Posterior cingulate gyrus (tissue), 11 donors: ENCODE data around the gene LRRC4C.

Source experiments
- DNase-seq, 10 donors: peaks; one replicate each; pipeline versions ENCODE4 v3.0.0 to v3.0.0-alpha.2; 2020 to 2021; ENCODE audit warnings: mixed read lengths in 3 of 10
- intact Hi-C: fragments of 100-400 bp; cut with DNase I; formaldehyde crosslinking; loops from one replicate; pipeline ENCODE4 v1.15.1; 2023

LRRC4C gene

DNA sequence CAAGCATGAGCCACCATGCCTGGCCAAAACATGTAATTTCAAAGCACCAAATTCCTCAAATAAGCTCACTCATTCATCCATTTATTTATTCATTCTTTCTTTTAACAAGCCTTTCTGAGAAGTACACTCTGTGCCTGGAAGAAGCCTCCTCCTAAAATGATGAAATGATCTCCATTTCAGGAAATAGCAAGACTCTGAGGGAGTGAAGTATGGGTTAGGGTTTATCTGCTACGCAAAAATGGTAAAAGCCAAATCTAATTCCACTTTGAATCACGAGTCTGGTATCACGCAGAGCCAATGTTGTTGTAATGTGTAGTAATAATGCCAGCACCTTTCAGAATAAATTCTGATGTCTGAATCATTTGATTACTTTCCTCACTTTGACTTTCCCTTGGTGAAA, 1041.8 kb downstream of the LRRC4C start:
- intact Hi-C loops: no loop called here

DNA sequence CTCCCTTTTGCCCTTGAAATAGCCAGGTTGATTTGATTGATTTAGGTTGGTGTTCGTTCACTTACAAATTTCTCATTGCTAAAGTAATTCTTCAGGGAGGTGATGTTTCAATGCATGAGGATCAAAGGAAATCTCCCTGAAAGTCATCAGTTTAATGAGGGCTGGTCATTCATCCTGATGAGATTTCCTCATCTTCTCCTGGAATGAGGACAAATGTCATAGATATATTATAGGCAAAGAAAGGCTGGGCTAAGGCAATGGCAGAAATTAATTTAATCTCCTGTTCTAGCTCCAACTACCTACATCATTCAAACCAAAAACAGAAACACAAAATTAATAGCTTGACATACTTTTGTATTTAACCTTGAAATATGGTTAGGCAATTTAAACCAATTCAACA, 1052.1 kb downstream of the LRRC4C start:
- intact Hi-C loops: loop anchor here (10.0 kb wide), 1 partner anchor 103 kb away; no protein-coding TSS in a partner anchor
- DNase-seq: no peak

More for the DNA sequence above, 1041.8 kb downstream of the LRRC4C start:
- DNase-seq: no peak

DNA sequence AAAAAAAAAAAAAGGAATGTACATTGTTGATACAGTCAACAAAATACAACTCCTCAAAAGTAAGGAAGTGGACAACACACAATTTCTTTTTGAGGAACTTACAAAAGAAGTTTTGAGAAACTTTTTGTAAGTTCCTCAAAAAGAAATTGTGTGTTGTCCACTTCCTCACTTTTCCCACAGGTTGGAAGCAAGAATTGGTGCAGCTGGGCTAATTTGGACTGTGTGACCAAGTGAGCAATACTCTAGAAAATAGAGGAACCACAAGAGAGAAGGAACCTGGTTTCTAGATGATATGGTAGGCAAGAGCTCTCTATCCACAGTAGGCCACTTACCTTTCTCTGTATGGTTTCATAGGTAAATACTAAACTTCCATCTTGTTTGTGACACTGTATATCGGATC, 1053.8 kb downstream of the LRRC4C start:
- intact Hi-C loops: loop anchor here (10.0 kb wide), 1 partner anchor 101 kb away; no protein-coding TSS in a partner anchor
- DNase-seq: no peak

DNA sequence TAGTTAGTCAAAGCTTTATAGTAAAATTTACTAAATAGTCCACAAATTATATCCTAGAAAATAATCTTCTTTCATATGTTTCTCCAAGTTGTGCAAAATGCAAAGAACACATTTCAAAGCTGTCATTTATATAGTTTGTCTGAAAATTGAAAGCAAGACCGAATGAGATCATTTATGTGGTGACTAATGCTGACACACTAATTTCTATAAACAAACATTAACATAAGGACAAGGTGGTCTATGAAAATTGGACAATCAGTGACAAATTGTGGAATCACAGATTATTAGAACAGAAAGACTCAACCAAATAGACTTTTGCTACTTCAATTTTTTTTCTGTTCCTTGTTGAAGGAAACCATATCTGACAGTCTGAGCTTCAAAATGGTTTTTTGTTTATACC, 1056.1 kb downstream of the LRRC4C start:
- intact Hi-C loops: loop anchor here (10.0 kb wide), 1 partner anchor 99 kb away; no protein-coding TSS in a partner anchor
- no peak for DNase-seq

DNA sequence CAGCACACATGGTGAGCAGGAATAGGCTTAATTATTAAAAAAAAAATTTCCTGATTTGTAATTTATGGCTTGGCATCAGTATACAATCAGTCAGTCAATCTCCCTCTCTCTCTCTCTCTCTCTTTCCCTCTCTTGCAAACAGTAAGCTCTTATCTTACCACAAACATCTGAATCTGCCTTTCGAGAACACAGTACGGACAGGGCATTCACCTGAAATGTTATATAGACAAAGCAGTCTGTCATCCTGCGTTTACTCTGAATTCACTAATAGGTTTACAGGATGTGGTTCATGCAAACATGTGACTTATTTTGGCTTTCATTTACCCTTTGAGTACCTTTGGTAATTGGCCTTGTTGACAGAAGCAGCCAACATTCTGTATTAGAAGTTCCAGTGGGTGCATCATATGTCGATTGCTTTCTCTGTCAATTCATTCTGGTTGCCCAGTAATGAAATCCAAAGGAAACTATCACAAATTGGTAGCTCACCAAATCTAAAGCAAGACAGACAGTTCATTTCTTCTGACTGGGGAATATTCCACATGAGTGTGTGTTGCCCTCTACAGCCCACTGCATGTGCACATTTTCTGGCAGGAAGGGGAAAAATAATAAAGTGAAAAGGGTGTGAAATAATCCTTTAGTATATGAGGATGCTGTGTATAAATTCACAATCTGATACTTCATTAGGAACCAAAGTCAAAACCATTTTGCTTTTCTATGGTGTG, 1058.2 kb downstream of the LRRC4C start:
- DNase-seq: no peak
- intact Hi-C loops: loop anchor here (10.0 kb wide), 1 partner anchor 96 kb away; no protein-coding TSS in a partner anchor

DNA sequence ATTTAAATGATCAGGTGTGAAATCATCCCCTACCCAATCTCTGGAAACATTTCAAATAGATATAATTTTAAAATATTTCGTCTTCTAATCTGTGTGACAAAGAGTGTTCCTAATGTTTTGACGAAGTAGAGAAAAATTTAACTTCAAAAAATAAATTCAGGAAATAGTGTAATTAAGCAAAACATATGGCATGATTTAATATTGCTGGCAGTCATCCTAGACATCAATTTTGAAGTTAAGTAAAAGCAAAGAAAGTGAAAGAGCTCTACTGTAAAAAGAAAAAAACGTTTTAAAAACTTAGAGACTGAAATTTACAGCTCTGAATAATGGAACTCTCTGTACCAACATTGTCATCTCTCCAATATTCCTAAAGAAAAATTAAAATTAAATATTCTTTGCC, 1062.3 kb downstream of the LRRC4C start:
- intact Hi-C loops: no loop called here
- DNase-seq: no peak

DNA sequence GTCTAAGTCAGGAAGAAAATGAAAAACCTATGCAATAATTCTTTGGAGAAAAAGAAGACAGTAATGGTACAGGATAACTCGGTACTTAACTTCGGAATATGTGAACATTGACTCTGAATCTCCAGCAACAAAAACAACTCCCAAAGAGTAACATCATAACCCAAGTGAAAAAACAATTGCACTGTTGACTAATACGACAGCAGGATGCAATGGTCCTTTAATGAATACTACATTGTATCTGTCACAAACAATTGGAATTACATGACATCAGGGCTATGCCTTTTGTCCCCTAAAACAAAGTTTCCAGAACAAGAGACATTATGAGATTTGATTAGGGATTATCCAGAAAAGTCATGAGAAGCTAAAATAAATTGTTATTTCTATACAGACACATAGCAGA, 1065.9 kb downstream of the LRRC4C start:
- intact Hi-C loops: no loop called here
- DNase-seq: no peak

DNA sequence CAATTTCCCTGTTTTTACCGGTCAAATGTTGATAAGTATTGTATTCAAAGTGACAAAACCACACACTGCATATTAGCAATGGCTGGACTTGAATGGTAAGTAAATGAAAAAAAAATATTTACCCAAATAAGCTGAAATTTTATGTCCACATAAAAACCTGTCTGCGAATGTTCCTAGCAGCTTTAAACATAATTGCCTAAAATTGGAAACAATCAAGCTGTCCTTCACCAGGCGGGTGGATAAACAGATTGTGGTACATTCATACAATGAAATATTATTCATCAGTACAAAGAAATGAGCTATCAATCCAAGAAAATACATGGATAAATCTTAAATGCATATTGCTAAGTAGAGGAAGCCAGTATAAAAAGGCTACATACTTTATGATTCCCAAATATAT, 1067.8 kb downstream of the LRRC4C start:
- intact Hi-C loops: no loop called here
- no peak for DNase-seq

DNA sequence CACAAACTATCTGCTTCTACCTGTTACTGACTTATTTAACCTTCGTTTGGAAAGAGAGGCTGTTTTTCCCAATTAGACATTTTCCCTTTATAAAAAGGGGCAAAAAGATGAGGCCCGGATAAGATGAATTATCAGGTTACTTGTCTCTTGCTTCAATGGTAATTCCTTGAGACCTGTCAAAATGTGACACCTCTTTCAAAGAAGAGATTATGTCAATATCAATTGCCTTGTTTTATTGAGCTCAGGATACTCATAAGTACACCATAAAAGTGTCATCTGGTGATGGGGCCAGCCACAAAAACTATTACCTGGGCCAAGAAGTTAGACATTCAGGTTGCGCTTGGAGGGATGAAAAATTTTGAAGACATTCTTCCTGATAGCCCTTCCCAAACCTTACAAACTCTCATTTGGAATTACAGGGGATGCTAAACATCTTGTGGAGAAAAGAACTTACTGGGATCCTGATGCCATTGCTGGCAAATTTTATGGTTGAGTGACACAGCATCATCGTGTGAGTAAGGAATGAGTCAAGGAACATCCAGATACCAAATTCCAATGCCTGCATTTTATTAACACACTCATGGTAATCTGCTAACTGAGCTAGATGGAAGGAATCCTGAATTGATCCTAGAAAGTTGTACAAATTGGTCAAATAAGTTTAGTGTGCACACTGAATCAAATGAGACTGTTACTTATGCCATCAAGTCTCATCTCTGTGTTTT, 1071.2 kb downstream of the LRRC4C start:
- no peak for DNase-seq
- intact Hi-C loops: no loop called here

DNA sequence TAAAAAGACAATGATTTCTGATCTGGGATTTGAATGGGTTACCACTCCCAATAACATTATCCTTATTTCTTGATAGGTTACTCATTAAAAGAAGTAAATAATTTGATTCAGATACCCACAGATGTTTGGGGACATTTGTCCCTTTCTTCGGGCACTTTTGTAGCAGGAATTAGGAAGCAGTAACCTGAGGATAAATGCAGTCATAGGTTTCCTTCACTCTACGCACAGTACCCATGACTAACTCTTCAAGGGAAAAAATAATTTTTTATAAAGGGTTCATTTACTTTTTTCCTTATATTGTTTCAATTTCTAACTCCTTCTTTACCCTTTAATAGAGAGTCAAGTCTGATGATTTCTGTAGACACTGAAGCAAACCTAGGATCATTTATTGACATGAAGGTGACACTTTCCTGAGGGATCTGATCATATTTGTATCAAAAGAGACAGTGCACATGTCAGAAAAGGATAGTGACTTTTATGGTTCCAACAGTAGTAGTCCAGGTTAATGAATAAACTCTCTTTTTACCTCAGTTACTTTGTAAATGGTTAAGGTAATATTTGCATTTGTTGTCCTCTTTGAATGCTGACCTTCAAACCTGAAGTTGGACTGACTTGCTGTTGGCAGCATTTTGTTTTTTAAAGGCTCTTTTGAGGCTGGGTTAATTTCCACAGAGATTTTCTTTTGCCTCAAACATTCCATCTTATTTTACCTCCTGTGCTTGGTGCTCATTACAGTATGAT, 1072.0 kb downstream of the LRRC4C start:
- intact Hi-C loops: no loop called here
- DNase-seq: no peak

DNA sequence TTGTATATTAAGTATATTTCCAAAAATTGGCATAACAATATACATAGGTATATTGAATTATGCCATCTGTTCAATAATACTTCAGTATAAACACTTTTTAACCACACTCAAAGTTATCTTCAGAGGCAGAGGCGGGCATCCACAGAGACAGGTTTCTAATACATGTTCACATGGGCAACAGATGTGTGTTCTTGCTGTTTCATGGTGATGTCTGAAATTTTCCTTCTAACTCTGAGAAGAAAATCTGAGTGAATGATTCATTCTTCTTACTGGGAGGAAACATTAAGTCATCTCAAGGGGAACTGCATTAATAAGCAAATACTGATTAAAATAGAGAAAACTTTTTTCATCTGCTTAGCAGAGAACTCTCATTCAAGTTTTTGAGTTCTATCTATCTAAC, 1074.5 kb downstream of the LRRC4C start:
- DNase-seq: no peak
- intact Hi-C loops: no loop called here

DNA sequence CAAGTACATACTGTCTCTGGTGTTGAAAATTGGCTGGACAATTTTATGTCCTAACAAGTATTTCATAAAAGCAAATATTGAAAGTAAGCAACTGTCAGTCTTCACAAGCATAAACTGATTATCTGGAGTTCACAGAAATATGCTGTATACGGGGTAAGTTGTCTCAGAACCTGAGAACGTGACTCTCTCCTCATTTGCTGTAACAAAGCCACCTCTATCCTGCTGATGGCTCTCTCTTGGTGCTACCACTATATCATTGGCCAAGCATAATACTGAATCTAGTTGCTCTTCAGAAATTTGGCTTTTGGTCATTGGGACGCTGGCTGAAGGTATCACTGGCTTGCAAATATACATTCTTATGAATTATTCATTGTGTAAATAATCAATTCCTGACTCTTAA, 1078.0 kb downstream of the LRRC4C start:
- intact Hi-C loops: no loop called here
- no peak for DNase-seq

DNA sequence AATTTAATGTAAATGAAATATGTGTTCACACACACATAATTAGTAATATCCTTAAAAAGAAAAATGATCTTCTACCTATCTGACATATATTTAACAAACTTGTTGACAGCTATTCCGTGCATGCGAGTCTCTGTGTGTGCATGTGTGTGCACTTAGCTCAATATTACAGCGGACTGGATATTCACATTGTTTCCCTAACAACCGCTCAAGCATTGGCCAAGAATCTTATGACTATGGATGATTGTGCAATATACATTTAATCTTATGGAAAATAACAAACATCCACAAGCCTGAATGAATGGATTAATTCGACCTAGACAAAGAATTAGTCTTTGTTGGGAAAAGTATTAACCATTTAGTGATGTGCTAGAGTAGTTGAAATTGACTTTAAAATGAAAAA, 1078.6 kb downstream of the LRRC4C start:
- intact Hi-C loops: no loop called here
- DNase-seq: no peak

DNA sequence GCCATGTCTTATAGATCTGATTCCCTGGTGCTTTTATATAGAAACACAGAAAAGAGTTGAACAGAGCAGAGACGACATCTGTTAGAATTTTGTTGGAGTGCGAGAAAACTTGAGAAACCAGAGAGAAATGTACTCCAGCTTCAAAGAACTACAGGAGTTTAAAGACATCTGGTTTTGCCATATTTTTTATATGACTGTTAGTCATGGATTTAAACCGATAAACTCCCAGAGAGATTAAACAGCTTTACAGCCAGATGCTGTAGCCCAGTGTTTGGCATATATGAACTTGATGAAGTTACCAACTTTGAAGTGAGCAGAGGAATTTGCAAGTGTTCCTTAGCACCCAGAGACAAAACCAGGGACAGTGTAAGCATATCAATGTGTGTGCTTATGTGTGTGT, 1083.1 kb downstream of the LRRC4C start:
- intact Hi-C loops: no loop called here
- no peak for DNase-seq

DNA sequence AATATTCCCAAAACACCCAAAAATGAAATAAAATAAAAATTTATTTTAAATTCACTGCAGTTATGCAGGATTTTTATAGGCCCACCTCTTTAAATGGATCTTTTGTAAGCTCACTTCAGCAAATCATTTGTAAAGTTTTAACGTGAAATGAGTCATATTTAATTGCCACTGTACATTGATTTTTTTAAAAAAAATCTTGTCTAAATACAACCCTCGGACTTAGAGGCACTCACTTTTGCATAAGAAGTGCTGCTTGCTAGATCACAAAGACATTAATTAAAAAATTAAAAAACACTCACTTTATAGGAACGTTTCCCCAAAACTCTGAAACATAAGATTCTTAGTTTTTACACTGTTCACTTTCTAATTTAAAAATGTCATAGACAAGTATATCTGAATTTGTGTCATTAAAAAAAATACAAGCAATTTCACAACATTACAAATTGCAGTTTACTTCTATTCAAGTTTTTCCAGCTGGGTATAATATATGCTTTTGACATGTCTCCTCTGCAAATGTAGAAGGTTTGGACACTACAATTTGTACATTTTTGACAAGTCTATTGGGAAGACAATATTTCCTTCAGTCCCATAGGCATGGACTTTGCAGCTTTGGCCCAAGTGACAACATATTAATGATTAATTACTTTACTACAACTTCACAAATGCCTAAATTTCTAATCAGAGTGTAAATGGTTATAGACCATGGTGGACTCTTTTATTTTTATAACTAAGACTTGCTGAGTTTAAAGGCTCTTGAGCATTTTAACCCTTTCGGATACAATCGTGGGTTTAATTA, 1088.4 kb downstream of the LRRC4C start:
- DNase-seq: no peak
- intact Hi-C loops: no loop called here

DNA sequence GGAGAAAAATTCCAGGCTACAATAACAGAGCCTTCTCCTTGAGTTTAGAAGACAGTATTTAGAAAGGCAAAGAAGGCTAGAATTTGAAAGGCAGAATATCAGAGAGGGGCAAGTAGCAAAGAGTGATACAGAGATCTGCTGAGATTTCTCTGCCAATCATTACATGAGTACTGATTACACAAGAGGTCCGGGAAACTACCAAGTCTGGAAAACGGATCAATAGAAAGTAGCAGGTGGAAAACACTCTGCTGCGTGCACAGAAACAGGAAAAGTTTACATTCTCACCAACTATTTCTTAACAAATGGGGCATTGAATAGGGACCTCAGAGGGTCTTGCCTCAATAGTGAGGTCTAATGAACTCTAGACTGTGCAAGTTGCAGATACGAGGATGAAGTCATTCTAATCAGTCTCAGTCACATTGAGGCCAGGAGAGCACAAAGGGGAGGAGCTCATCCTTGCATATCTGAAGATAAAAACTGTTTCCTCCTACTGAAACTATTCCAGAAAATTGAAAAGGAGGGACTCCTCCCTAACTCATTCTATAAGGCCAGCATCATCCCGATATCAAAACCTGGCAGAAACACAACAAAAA, 1099.2 kb downstream of the LRRC4C start:
- DNase-seq: no peak
- intact Hi-C loops: no loop called here

DNA sequence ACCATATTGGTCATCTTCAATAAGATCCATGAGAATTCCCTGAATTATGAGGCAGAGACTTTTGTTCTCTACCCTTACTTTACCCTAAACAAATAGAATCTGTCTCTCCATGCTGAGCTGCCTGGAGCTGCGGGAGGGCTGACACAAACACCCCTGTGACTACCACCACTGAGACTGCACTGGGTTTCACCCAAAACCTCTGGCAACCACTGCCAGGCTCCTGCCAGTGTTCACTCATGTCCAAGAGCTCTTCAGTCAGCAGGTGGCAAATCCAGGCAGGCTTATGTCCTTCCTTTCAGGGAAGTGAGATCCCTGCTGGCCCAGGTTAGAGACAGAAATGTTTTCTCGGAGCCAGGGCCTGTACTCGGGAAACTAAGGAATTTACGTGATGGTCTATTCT, 1105.3 kb downstream of the LRRC4C start:
- peak in 1 of 10 donors; percentile 16 for DNase-seq
- intact Hi-C loops: no loop called here

DNA sequence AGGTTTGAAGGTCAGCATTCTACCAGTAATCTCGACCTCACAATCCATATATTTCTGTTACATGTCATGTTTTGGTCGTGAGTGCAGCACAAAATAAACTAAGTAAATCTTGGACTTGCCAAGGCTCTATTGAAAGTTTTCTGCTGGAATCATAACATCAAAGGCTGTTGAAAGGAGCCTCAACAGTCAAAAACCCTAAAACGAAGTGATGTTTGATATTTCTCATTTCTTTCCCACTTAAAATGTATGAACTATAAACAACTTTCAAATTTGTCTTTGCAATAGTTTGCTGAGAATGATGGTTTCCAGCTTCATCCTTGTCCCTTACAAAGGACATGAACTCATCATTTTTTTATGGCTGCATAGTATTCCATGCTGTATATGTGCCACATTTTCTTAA, 1118.5 kb downstream of the LRRC4C start:
- intact Hi-C loops: no loop called here
- no peak for DNase-seq

DNA sequence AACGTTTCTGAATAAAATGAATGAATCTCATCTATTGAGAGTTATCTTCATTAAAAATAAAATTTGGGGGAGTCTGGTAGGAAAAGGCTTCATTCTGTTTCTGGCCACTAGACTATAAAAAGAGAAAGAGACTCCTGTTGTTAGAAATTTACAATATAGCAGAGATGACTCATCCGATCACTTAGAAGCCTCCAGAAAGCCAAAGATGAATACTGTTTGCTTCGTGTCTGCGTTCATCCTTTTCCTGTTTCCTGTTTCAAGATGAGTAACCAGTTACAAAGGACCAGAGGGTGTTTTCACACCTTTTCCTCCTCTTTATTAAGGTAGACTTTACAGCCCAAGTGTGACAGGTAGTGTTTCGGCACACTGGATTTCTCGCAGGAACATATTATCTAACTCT, 1120.7 kb downstream of the LRRC4C start:
- DNase-seq: no peak
- intact Hi-C loops: no loop called here

DNA sequence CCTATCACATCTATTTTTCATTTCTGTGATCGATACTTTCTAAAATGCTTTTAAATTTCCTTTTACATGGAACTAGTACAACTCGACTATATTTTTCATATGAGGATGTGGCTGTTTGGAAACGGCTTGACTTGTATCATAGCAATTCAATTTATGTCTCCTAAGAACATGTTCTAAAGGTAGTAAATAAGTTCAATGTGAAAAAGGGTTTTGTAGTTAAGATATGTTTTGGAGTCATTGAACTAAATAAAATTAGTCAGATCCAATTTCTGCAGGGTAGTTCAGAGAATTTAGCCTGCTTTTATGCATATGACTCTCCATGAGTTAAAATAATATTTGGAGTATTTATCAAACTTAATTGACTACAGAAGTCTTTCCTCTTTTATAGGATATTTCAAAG, 1121.4 kb downstream of the LRRC4C start:
- DNase-seq: no peak
- intact Hi-C loops: no loop called here
